ENCODE results near the gene MRAS. TPM values are rescaled to one million over a fixed set of nuclear protein-coding genes. Genes with fewer than 3 reads are reported as not detected.

Gene MRAS
- total RNA-seq, 1 experiment from 2014 or later = 13.2 TPM

- intact Hi-C loops (cut with micrococcal nuclease; ENCODE audit: unreplicated experiment) = loop anchor here (10.0 kb wide), 1 partner anchor 356 kb away; no protein-coding TSS in a partner anchor
- CTCF ChIA-PET = interaction anchor here (1.1 kb wide), 1 partner anchor 8 kb away, joined by 3 read pairs; no protein-coding TSS in a partner anchor
- no peak overlapping the region for H3K4me3 Mint-ChIP-seq (ENCODE audit: low read depth, unreplicated experiment)
- TF ChIP-seq CTCF (IDR thresholded peaks at IDR 0.05; ENCODE audit: unreplicated experiment) = no peak
- no peaks in the 10 kb centered on the region for H3K4me1 Mint-ChIP-seq (ENCODE audit: low read depth, unreplicated experiment)
- BruUV-seq (replicated peaks) = no TSS peak
- no peak for DNase-seq
- no peaks in the 10 kb centered on the region for H3K9me3 Mint-ChIP-seq (ENCODE audit: low read depth, unreplicated experiment)
- H3K27ac Mint-ChIP-seq (ENCODE audit: unreplicated experiment) = no peak overlapping the region
- peaks cover 43% of the 10 kb centered on the region for H3K27me3 Mint-ChIP-seq (ENCODE audit: unreplicated experiment)
- no peaks in the 10 kb centered on the region for H3K36me3 Mint-ChIP-seq (ENCODE audit: insufficient read depth, unreplicated experiment)
Observed at GRCh38 chr3:138338811-138339210, 9.6 kb upstream of the MRAS start.

GRCh38 chr3:138340511-138340910 lies 7.9 kb upstream of the MRAS start:
- TF ChIP-seq CTCF (IDR thresholded peaks at IDR 0.05; ENCODE audit: unreplicated experiment) = no peak
- Mint-ChIP-seq H3K36me3 (ENCODE audit: insufficient read depth, unreplicated experiment) (no peaks in the 10 kb centered on the region), H3K4me1 (ENCODE audit: low read depth, unreplicated experiment) (no peaks in the 10 kb centered on the region), H3K27me3 (ENCODE audit: unreplicated experiment) (peaks cover 27% of the 10 kb centered on the region), H3K4me3 (ENCODE audit: low read depth, unreplicated experiment) (no peak overlapping the region), H3K27ac (ENCODE audit: unreplicated experiment) (no peak overlapping the region), H3K9me3 (ENCODE audit: low read depth, unreplicated experiment) (no peaks in the 10 kb centered on the region)
- intact Hi-C loops (cut with micrococcal nuclease; ENCODE audit: unreplicated experiment) = no loop called here
- no TSS peak for BruUV-seq (replicated peaks)
- DNase-seq = no peak
- CTCF ChIA-PET = interaction anchor here (0.6 to 0.9 kb wide), 5 partner anchors 26 to 1899 kb away, joined by 3 to 12 read pairs (median 4); no protein-coding TSS in a partner anchor

- H3K36me3 Mint-ChIP-seq (ENCODE audit: insufficient read depth, unreplicated experiment) = peaks cover 21% of the 10 kb centered on the region
- H3K9me3 Mint-ChIP-seq (ENCODE audit: low read depth, unreplicated experiment) = no peaks in the 10 kb centered on the region
- intact Hi-C loops (cut with micrococcal nuclease; ENCODE audit: unreplicated experiment) = no loop called here
- H3K27ac Mint-ChIP-seq (ENCODE audit: unreplicated experiment) = no peak overlapping the region
- no peak for DNase-seq
- no peak overlapping the region for H3K4me3 Mint-ChIP-seq (ENCODE audit: low read depth, unreplicated experiment)
- CTCF ChIA-PET = no interaction called here
- H3K4me1 Mint-ChIP-seq (ENCODE audit: low read depth, unreplicated experiment) = peaks cover 8% of the 10 kb centered on the region
- H3K27me3 Mint-ChIP-seq (ENCODE audit: unreplicated experiment) = peaks cover 12% of the 10 kb centered on the region
- TF ChIP-seq CTCF (IDR thresholded peaks at IDR 0.05; ENCODE audit: unreplicated experiment) = no peak
- BruUV-seq (replicated peaks) = no TSS peak
Observed at GRCh38 chr3:138344754-138345153, 3.6 kb upstream of the MRAS start.

- TF ChIP-seq CTCF (IDR thresholded peaks at IDR 0.05; ENCODE audit: unreplicated experiment) = no peak
- Mint-ChIP-seq H3K4me1 (ENCODE audit: low read depth, unreplicated experiment) (peaks cover 8% of the 10 kb centered on the region), H3K4me3 (ENCODE audit: low read depth, unreplicated experiment) (peak overlapping the region; percentile 82), H3K27ac (ENCODE audit: unreplicated experiment) (no peak overlapping the region), H3K36me3 (ENCODE audit: insufficient read depth, unreplicated experiment) (peaks cover 21% of the 10 kb centered on the region), H3K9me3 (ENCODE audit: low read depth, unreplicated experiment) (no peaks in the 10 kb centered on the region), H3K27me3 (ENCODE audit: unreplicated experiment) (peaks cover 25% of the 10 kb centered on the region)
- CTCF ChIA-PET = interaction anchor here (0.6 to 1.4 kb wide), 4 partner anchors 66 to 587 kb away, joined by 3 read pairs; no protein-coding TSS in a partner anchor
- peak; percentile 36 for DNase-seq
- intact Hi-C loops (cut with micrococcal nuclease; ENCODE audit: unreplicated experiment) = loop anchor here (1.0 kb wide), 1 partner anchor 17 kb away; no protein-coding TSS in a partner anchor
- no TSS peak for BruUV-seq (replicated peaks)
Observed at GRCh38 chr3:138348754-138349739, 668 bp downstream of the MRAS start.

Measured in Calu3 (cell line).